HG02884 (cell line): ENCODE data around the gene IGF2R.
"Not testable (repeated sequence)": the region's sequence is repeated elsewhere in the genome, so short reads cannot be mapped to it uniquely, and the experiment has no call there.

Experiments
- ATAC-seq: cut with Tn5 transposase; IDR thresholded peaks from one replicate; pipeline ENCODE4 v1.9.1; 2021; ENCODE audit warnings: mild to moderate bottlenecking, moderate library complexity; ENCODE audit not compliant: unreplicated experiment

Gene IGF2R

GRCh38 chr6:160090442-160091239 lies 121.8 kb downstream of the IGF2R start:
- ATAC-seq = not testable (repeated sequence)

- not testable (repeated sequence) for ATAC-seq
These were observed 123.3 kb downstream of the IGF2R start for GRCh38 chr6:160092176-160092575.

- no peak for ATAC-seq
These were observed 123.7 kb downstream of the IGF2R start for GRCh38 chr6:160092602-160093001.

- ATAC-seq = no peak
These were observed 124.2 kb downstream of the IGF2R start for GRCh38 chr6:160093061-160093460.

GRCh38 chr6:160093946-160094345 lies 125.1 kb downstream of the IGF2R start:
- no peak for ATAC-seq

GRCh38 chr6:160095146-160095845 lies 126.4 kb downstream of the IGF2R start:
- ATAC-seq = no peak

GRCh38 chr6:160101277-160102205 lies 132.7 kb downstream of the IGF2R start:
- ATAC-seq = no peak

GRCh38 chr6:160102399-160102798 lies 133.5 kb downstream of the IGF2R start:
- ATAC-seq = no peak

GRCh38 chr6:160102956-160103824 lies 134.3 kb downstream of the IGF2R start:
- ATAC-seq = no peak

- ATAC-seq = no peak
These were observed 134.9 kb downstream of the IGF2R start for GRCh38 chr6:160103825-160104100.

- no peak for ATAC-seq
These were observed 136.1 kb downstream of the IGF2R start for GRCh38 chr6:160104821-160105517.

GRCh38 chr6:160106010-160106409 lies 137.1 kb downstream of the IGF2R start:
- no peak for ATAC-seq

GRCh38 chr6:160106701-160107100 lies 137.8 kb downstream of the IGF2R start:
- no peak for ATAC-seq

GRCh38 chr6:160108077-160108476 lies 139.2 kb downstream of the IGF2R start:
- no peak for ATAC-seq

GRCh38 chr6:160110586-160111123 lies 141.8 kb downstream of the IGF2R start:
- ATAC-seq = no peak

GRCh38 chr6:160111806-160112205 lies 142.9 kb downstream of the IGF2R start:
- no peak for ATAC-seq

GRCh38 chr6:160112628-160113299 lies 143.9 kb downstream of the IGF2R start:
- ATAC-seq = no peak

- not testable (repeated sequence) for ATAC-seq
These were observed 145.7 kb downstream of the IGF2R start for GRCh38 chr6:160114536-160114935.

GRCh38 chr6:160115421-160115820 lies 146.5 kb downstream of the IGF2R start:
- ATAC-seq = no peak
